BLaER1 treated with 17β-estradiol and CSF1 and Interleukin-3, amounts not matched to agents 10 nM and 100 nM (cell line): Measurements from ENCODE around the gene ROR1.

ENCODE experiments used
- H3K27ac ChIP-seq, 11 experiments: shearing (Covaris generic); formaldehyde crosslinking; 2 replicates each; pipeline ENCODE4 v1.8.1; 2022
- H3K27me3 ChIP-seq, 11 experiments: shearing (Covaris generic); formaldehyde crosslinking; 2 replicates each; pipeline ENCODE4 v1.8.1; 2022
- H3K36me3 ChIP-seq, 11 experiments: shearing (Covaris generic); formaldehyde crosslinking; 2 replicates each; pipeline ENCODE4 v1.8.1; 2022
- H3K4me1 ChIP-seq, 10 experiments: shearing (Covaris generic); formaldehyde crosslinking; 2 replicates each; pipeline ENCODE4 v1.8.1; 2022
- H3K4me2 ChIP-seq, 11 experiments: shearing (Covaris generic); formaldehyde crosslinking; 2 replicates each; pipeline ENCODE4 v1.8.1; 2022
- H3K4me3 ChIP-seq, 10 experiments: shearing (Covaris generic); formaldehyde crosslinking; 2 replicates each; pipeline ENCODE4 v1.8.1; 2022
- H3K9ac ChIP-seq, 11 experiments: shearing (Covaris generic); formaldehyde crosslinking; 2 replicates each; pipeline ENCODE4 v1.8.1; 2022
- H3K9me3 ChIP-seq, 11 experiments: shearing (Covaris generic); formaldehyde crosslinking; replicated peaks in 1 of 11; 2 replicates each; pipeline ENCODE4 v1.8.1; 2022
- H4K20me1 ChIP-seq, 11 experiments: shearing (Covaris generic); formaldehyde crosslinking; 2 replicates each; pipeline ENCODE4 v1.8.1; 2022
- Cebpa-rat ChIP-seq, 11 experiments: shearing (Covaris generic); IDR thresholded peaks; 2 replicates each; pipeline ENCODE4 v1.8.1; 2022

ROR1 gene

DNA sequence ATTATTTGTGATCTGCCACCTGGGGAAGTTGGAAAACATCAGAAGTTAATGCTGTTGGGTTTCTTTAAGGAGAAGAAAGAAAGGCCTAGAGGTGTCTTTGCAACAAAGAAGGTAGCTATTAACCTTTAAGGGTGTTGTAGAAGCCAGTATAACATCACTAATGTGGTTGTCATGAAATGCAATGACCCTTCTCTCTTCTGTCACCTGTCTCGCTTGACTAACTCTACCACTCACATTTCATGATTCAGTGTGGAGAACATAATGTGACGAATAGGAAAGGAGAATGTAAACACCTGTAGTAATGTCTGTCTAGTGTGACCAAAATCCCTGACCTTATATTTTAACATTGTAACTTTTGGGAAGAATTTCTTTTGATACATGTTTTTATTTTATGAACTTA is 217.9 kb downstream of the ROR1 start:
- Histone ChIP-seq H3K4me3 (no peak overlapping the region), H3K4me1 (no peaks in the 10 kb centered on the region), H3K27me3 (no peaks in the 10 kb centered on the region), H3K4me2 (no peak overlapping the region), H3K9ac (no peak overlapping the region), H3K9me3 (no peaks in the 10 kb centered on the region), H3K36me3 (no peaks in the 10 kb centered on the region), H3K27ac (no peak overlapping the region), H4K20me1 (no peaks in the 10 kb centered on the region; a peak in 1 of 22 replicates)
- TF ChIP-seq Cebpa-rat (IDR thresholded peaks at IDR 0.05), result no peak

- Histone ChIP-seq H3K27ac (peak overlapping the region in 1 of 11 experiments; percentile 13; a peak in 1 of 22 replicates), H4K20me1 (no peaks in the 10 kb centered on the region; a peak in 1 of 22 replicates), H3K9me3 (no peaks in the 10 kb centered on the region), H3K4me2 (peak overlapping the region in 4 of 11 experiments; percentile 2 to 51 (median 25); a peak in 5 of 22 replicates), H3K27me3 (no peaks in the 10 kb centered on the region), H3K9ac (no peak overlapping the region), H3K4me1 (peaks cover 0 to 13% (median 0%) of the 10 kb centered on the region in 10 experiments; a peak in 5 of 20 replicates), H3K36me3 (no peaks in the 10 kb centered on the region), H3K4me3 (no peak overlapping the region)
- no peak for TF ChIP-seq Cebpa-rat (IDR thresholded peaks at IDR 0.05)
Measured at GRCh38 chr1:64000021-64000420, 226.2 kb downstream of the ROR1 start.

GRCh38 chr1:64001038-64001437 is 227.2 kb downstream of the ROR1 start:
- H3K27me3 ChIP-seq, result no peaks in the 10 kb centered on the region
- TF ChIP-seq Cebpa-rat (IDR thresholded peaks at IDR 0.05), result no peak
- H3K4me3 ChIP-seq, result no peak overlapping the region
- H3K9ac ChIP-seq, result no peak overlapping the region
- no peaks in the 10 kb centered on the region; a peak in 1 of 22 replicates for H4K20me1 ChIP-seq
- peaks cover 0 to 16% (median under 1%) of the 10 kb centered on the region in 10 experiments; a peak in 10 of 20 replicates for H3K4me1 ChIP-seq
- no peak overlapping the region for H3K4me2 ChIP-seq
- no peak overlapping the region for H3K27ac ChIP-seq
- no peaks in the 10 kb centered on the region for H3K9me3 ChIP-seq
- no peaks in the 10 kb centered on the region for H3K36me3 ChIP-seq

GRCh38 chr1:64004451-64005025 is 230.7 kb downstream of the ROR1 start:
- H3K9me3 ChIP-seq, result no peaks in the 10 kb centered on the region
- no peak overlapping the region for H3K9ac ChIP-seq
- TF ChIP-seq Cebpa-rat (IDR thresholded peaks at IDR 0.05), result no peak
- no peak overlapping the region for H3K4me3 ChIP-seq
- peaks cover 6 to 27% (median 9%) of the 10 kb centered on the region in 10 experiments; a peak in 14 of 20 replicates for H3K4me1 ChIP-seq
- H3K4me2 ChIP-seq, result 0 out of 22 replicates have a peak overlapping the region, but pooled peaks of 1 of the 11 experiments have one; percentile 1
- H3K36me3 ChIP-seq, result no peaks in the 10 kb centered on the region
- H3K27ac ChIP-seq, result no peak overlapping the region
- H4K20me1 ChIP-seq, result no peaks in the 10 kb centered on the region
- no peaks in the 10 kb centered on the region for H3K27me3 ChIP-seq

- TF ChIP-seq Cebpa-rat (IDR thresholded peaks at IDR 0.05), result no peak
- Histone ChIP-seq H3K9me3 (no peaks in the 10 kb centered on the region), H3K4me3 (no peak overlapping the region), H3K27ac (no peak overlapping the region; a peak in 1 of 22 replicates), H3K4me1 (peaks cover 6 to 15% (median 9%) of the 10 kb centered on the region in 10 experiments; a peak in 14 of 20 replicates), H3K27me3 (no peaks in the 10 kb centered on the region), H3K9ac (no peak overlapping the region), H4K20me1 (no peaks in the 10 kb centered on the region), H3K36me3 (no peaks in the 10 kb centered on the region), H3K4me2 (peak overlapping the region in 1 of 11 experiments; percentile 57; a peak in 2 of 22 replicates)
Measured at GRCh38 chr1:64005801-64006200, 232.0 kb downstream of the ROR1 start.

GRCh38 chr1:64006276-64007051 is 232.6 kb downstream of the ROR1 start:
- Histone ChIP-seq H3K4me3 (no peak overlapping the region), H3K9me3 (no peaks in the 10 kb centered on the region), H3K9ac (no peak overlapping the region), H3K27ac (peak overlapping the region in 2 of 11 experiments; percentile 22 to 43; a peak in 4 of 22 replicates), H3K4me2 (peak overlapping the region in 7 of 11 experiments; percentile 10 to 66 (median 49); a peak in 13 of 22 replicates), H3K4me1 (peaks cover 6 to 15% (median 9%) of the 10 kb centered on the region in 10 experiments; a peak in 14 of 20 replicates), H3K36me3 (no peaks in the 10 kb centered on the region), H3K27me3 (no peaks in the 10 kb centered on the region), H4K20me1 (no peaks in the 10 kb centered on the region)
- TF ChIP-seq Cebpa-rat (IDR thresholded peaks at IDR 0.05), result no peak

DNA sequence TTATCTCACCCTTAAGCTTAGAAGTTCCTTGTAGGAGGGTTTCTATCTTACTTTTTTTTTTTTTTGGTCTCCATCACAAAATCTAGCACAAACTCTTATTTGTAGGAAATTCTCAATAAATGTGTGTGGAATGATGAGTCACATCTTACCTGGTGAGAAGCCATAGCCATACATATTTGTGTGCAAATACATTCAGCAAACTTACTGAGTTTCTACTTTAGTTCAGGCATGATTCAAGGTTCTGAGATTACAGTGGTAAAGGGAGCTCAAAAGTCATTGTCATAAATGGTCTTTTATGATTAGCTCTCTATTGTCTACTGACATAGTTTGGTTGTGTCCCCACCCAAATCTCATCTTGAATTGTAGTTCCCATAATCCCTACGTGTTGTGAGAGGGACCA is 236.5 kb downstream of the ROR1 start:
- peaks cover 6 to 15% (median 9%) of the 10 kb centered on the region in 10 experiments; a peak in 14 of 20 replicates for H3K4me1 ChIP-seq
- no peaks in the 10 kb centered on the region for H4K20me1 ChIP-seq
- no peaks in the 10 kb centered on the region for H3K27me3 ChIP-seq
- no peak for TF ChIP-seq Cebpa-rat (IDR thresholded peaks at IDR 0.05)
- H3K27ac ChIP-seq, result no peak overlapping the region
- no peak overlapping the region for H3K4me2 ChIP-seq
- no peaks in the 10 kb centered on the region for H3K9me3 ChIP-seq
- no peak overlapping the region for H3K4me3 ChIP-seq
- H3K36me3 ChIP-seq, result no peaks in the 10 kb centered on the region
- H3K9ac ChIP-seq, result no peak overlapping the region

- Histone ChIP-seq H3K36me3 (no peaks in the 10 kb centered on the region), H3K27ac (no peak overlapping the region), H4K20me1 (no peaks in the 10 kb centered on the region), H3K4me1 (no peaks in the 10 kb centered on the region), H3K27me3 (no peaks in the 10 kb centered on the region), H3K4me2 (no peak overlapping the region), H3K9me3 (no peaks in the 10 kb centered on the region), H3K4me3 (no peak overlapping the region), H3K9ac (no peak overlapping the region)
- no peak for TF ChIP-seq Cebpa-rat (IDR thresholded peaks at IDR 0.05)
Measured at GRCh38 chr1:64013395-64013794, 239.6 kb downstream of the ROR1 start.

GRCh38 chr1:64019818-64020217 is 246.0 kb downstream of the ROR1 start:
- no peak overlapping the region; a peak in 1 of 22 replicates for H3K9ac ChIP-seq
- H3K4me3 ChIP-seq, result no peak overlapping the region
- no peaks in the 10 kb centered on the region for H3K9me3 ChIP-seq
- H3K4me1 ChIP-seq, result peaks cover 0 to 12% (median 5%) of the 10 kb centered on the region in 10 experiments; a peak in 5 of 20 replicates
- H4K20me1 ChIP-seq, result no peaks in the 10 kb centered on the region
- H3K4me2 ChIP-seq, result peak overlapping the region in 6 of 11 experiments; percentile 1 to 36 (median 22); a peak in 6 of 22 replicates
- no peaks in the 10 kb centered on the region for H3K27me3 ChIP-seq
- H3K27ac ChIP-seq, result peak overlapping the region in 8 of 11 experiments; percentile 15 to 56 (median 32); a peak in 7 of 22 replicates
- no peaks in the 10 kb centered on the region for H3K36me3 ChIP-seq
- no peak for TF ChIP-seq Cebpa-rat (IDR thresholded peaks at IDR 0.05)
